Neural progenitor cell (in vitro differentiated cells): Measurements from ENCODE around the gene GPR4.

Experiments used
- CTCF ChIP-seq: fragments of 200-600 bp; sonication (generic); IDR thresholded peaks from 2 replicates; pipeline ENCODE4 v1.5.1; 2017; ENCODE audit warnings: antibody characterized with exemption, mild to moderate bottlenecking
- EZH2 ChIP-seq: fragments of 200-600 bp; sonication (generic); IDR thresholded peaks from 2 replicates; pipeline ENCODE4 v1.6.1; 2017; ENCODE audit warnings: antibody characterized with exemption, mild to moderate bottlenecking, moderate library complexity
- EZH2phosphoT487 ChIP-seq: fragments of 200-600 bp; sonication (generic); IDR thresholded peaks from 2 replicates; pipeline ENCODE4 v1.6.1; 2017; ENCODE audit warnings: antibody characterized with exemption

GRCh38 chr19:45601115-45601514, 897 bp downstream of the GPR4 start:
- no peak for TF ChIP-seq EZH2
- TF ChIP-seq CTCF: no peak
- no peak for TF ChIP-seq EZH2phosphoT487
